SK-N-SH (cell line): ENCODE data around the gene CKS2.

Source experiments
- CHD2 ChIP-seq: fragments of 150-350 bp; IDR thresholded peaks from 2 replicates; pipeline ENCODE4 v1.6.1; 2018; ENCODE audit warnings: low read length; ENCODE audit not compliant: partially characterized antibody
- EP300 ChIP-seq, 2 experiments: IDR thresholded peaks; 2 replicates each; pipeline versions ENCODE4 v1.4.0 to v1.6.1; 2012; ENCODE audit warnings: borderline replicate concordance in 1 of 2, low read depth in 1 of 2, low read length in 1 of 2
- FOSL2 ChIP-seq: IDR thresholded peaks from 2 replicates; pipeline ENCODE4 v1.4.0; 2012; ENCODE audit warnings: low read depth, mild to moderate bottlenecking, moderate library complexity, borderline replicate concordance
- GATA2 ChIP-seq: sonication (generic); formaldehyde crosslinking; IDR thresholded peaks from 2 replicates; pipeline ENCODE4 v1.5.0; 2020; ENCODE audit warnings: mild to moderate bottlenecking, missing genetic modification reagents
- MXI1 ChIP-seq: IDR thresholded peaks from 2 replicates; pipeline ENCODE4 v1.6.1; 2012; ENCODE audit warnings: mild to moderate bottlenecking, low read depth, low read length, improper control_type of control experiment
- POLR2AphosphoS5 ChIP-seq: IDR thresholded peaks from 2 replicates; pipeline ENCODE4 v1.6.1; 2012; ENCODE audit warnings: low read depth, low read length
- RAD21 ChIP-seq: IDR thresholded peaks from 2 replicates; pipeline ENCODE4 v1.6.1; 2012; ENCODE audit warnings: mild to moderate bottlenecking, low read length
- RFX5 ChIP-seq: IDR thresholded peaks from 2 replicates; pipeline ENCODE4 v1.6.1; 2012; ENCODE audit warnings: mild to moderate bottlenecking, improper control_type of control experiment, low read length
- SMC3 ChIP-seq: IDR thresholded peaks from 2 replicates; pipeline ENCODE4 v1.6.1; 2012; ENCODE audit warnings: low read depth, low read length, improper control_type of control experiment
- TAF1 ChIP-seq: IDR thresholded peaks from 2 replicates; pipeline ENCODE4 v1.6.1; 2012; ENCODE audit warnings: low read depth, mild to moderate bottlenecking, low read length, moderate library complexity, borderline replicate concordance
- TCF12 ChIP-seq: IDR thresholded peaks from 2 replicates; pipeline ENCODE4 v1.4.0; 2012
- TF ChIP-seq, protein P1 (sequence below): fragments of 150-350 bp; IDR thresholded peaks from 2 replicates; pipeline ENCODE4 v1.6.1; 2017; ENCODE audit warnings: antibody characterized with exemption, low read length, low read depth, borderline replicate concordance
- TF ChIP-seq, protein P2 (sequence below): IDR thresholded peaks from 2 replicates; pipeline ENCODE4 v1.6.1; 2012; ENCODE audit warnings: mild to moderate bottlenecking, low read depth, low read length, moderate library complexity
- TF ChIP-seq, protein P3 (sequence below): fragments of 200-600 bp; sonication (generic); IDR thresholded peaks from 2 replicates; pipeline ENCODE4 v1.6.1; 2017; ENCODE audit warnings: antibody characterized with exemption, mild to moderate bottlenecking, moderate library complexity

DNA sequence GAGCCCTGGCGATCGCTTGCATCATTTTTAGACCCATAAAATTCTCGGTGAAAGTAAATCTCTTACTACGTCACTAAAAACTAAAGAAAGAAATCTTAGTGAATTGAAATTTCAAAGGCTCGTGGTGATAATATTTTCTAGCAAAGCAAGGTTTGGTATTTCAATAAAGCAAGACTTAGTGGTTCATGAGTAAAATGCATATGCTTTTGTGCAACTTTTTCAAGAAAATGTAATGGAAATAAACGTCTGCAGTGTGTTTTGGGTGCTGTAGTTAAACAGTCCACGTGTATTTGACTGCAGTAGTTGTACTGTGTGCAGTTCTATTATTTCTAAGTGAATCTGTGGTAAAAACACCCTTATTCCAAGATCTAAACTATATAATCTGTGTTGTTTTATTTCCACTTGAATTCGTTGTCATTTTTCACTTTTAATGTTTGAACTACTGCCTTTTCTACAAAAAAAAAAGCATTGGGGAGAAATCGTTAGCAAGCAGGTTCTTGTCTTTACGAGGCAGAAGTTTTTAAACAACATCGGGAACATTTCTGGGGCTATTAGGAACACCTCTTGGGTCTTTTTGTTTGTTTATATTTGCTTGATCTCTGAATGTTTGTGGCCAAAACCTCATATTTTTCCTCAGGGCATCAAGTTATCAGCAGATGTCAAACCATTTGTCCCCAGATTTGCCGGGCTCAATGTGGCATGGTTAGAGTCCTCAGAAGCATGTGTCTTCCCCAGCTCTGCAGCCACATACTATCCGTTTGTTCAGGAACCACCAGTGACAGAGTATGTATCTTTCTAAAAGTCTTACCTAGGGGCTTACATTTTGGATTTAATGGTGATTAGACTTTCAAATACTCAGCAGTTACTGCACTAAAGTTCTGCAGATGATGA lies 8.3 kb downstream of the CKS2 start:
- TF ChIP-seq FOSL2, result no peak
- no peak for TF ChIP-seq TAF1
- TF ChIP-seq, protein P1, sequence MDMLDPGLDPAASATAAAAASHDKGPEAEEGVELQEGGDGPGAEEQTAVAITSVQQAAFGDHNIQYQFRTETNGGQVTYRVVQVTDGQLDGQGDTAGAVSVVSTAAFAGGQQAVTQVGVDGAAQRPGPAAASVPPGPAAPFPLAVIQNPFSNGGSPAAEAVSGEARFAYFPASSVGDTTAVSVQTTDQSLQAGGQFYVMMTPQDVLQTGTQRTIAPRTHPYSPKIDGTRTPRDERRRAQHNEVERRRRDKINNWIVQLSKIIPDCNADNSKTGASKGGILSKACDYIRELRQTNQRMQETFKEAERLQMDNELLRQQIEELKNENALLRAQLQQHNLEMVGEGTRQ, result no peak
- TF ChIP-seq, protein P2, sequence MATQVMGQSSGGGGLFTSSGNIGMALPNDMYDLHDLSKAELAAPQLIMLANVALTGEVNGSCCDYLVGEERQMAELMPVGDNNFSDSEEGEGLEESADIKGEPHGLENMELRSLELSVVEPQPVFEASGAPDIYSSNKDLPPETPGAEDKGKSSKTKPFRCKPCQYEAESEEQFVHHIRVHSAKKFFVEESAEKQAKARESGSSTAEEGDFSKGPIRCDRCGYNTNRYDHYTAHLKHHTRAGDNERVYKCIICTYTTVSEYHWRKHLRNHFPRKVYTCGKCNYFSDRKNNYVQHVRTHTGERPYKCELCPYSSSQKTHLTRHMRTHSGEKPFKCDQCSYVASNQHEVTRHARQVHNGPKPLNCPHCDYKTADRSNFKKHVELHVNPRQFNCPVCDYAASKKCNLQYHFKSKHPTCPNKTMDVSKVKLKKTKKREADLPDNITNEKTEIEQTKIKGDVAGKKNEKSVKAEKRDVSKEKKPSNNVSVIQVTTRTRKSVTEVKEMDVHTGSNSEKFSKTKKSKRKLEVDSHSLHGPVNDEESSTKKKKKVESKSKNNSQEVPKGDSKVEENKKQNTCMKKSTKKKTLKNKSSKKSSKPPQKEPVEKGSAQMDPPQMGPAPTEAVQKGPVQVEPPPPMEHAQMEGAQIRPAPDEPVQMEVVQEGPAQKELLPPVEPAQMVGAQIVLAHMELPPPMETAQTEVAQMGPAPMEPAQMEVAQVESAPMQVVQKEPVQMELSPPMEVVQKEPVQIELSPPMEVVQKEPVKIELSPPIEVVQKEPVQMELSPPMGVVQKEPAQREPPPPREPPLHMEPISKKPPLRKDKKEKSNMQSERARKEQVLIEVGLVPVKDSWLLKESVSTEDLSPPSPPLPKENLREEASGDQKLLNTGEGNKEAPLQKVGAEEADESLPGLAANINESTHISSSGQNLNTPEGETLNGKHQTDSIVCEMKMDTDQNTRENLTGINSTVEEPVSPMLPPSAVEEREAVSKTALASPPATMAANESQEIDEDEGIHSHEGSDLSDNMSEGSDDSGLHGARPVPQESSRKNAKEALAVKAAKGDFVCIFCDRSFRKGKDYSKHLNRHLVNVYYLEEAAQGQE, result no peak
- TF ChIP-seq RFX5, result no peak
- TF ChIP-seq, protein P3, sequence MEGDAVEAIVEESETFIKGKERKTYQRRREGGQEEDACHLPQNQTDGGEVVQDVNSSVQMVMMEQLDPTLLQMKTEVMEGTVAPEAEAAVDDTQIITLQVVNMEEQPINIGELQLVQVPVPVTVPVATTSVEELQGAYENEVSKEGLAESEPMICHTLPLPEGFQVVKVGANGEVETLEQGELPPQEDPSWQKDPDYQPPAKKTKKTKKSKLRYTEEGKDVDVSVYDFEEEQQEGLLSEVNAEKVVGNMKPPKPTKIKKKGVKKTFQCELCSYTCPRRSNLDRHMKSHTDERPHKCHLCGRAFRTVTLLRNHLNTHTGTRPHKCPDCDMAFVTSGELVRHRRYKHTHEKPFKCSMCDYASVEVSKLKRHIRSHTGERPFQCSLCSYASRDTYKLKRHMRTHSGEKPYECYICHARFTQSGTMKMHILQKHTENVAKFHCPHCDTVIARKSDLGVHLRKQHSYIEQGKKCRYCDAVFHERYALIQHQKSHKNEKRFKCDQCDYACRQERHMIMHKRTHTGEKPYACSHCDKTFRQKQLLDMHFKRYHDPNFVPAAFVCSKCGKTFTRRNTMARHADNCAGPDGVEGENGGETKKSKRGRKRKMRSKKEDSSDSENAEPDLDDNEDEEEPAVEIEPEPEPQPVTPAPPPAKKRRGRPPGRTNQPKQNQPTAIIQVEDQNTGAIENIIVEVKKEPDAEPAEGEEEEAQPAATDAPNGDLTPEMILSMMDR, result no peak
- peak; percentile 94 for TF ChIP-seq MXI1
- no peak for TF ChIP-seq GATA2
- no peak for TF ChIP-seq RAD21
- no peak for TF ChIP-seq SMC3
- no peak for TF ChIP-seq TCF12
- TF ChIP-seq POLR2AphosphoS5, result no peak
- TF ChIP-seq EP300 (IDR thresholded peaks at IDR 0.05; ENCODE audit: borderline replicate concordance in 1 of 2, low read depth in 1 of 2, low read length in 1 of 2), result no peak
- no peak for TF ChIP-seq CHD2
